HG02759 (cell line): Measurements from ENCODE around the gene SNTG2.
"Not testable (repeated sequence)": the region's sequence is repeated elsewhere in the genome, so short reads cannot be mapped to it uniquely, and the experiment has no call there.

Experiments used
- ATAC-seq: cut with Tn5 transposase; IDR thresholded peaks from one replicate; pipeline ENCODE4 v1.9.1; 2021; ENCODE audit warnings: mild to moderate bottlenecking, moderate library complexity; ENCODE audit not compliant: unreplicated experiment

The SNTG2 gene

DNA sequence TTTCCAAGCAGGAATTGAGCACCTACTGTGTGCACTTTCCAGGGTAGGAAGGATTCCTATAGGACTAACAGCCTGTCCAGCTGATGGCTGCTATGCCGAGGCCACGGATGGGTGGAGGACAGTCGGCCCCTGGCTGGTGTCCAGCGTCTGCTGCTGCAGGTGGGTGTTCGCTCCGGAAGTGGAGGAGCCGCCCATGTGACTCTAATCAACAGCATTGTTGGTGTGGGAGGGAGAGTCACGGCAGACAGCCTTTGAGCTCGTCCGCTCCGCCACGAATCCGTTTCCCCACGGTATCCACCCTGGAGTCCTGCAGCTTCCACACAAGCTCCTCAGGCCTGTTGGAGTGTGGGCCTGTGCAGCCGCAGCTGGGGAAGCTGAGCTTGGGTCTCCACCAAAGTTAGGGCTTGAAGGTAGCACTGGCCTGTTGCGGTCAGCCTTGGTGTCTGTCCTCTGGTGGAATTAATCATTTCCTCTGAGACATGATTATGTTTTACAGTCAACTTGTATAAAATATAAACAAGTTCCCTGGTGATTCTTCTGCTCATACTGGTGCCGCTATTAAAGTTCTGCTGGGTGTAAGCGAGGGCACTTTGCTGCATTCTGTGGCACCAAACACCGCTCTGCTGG is 276.7 kb downstream of the SNTG2 start:
- no peak for ATAC-seq

DNA sequence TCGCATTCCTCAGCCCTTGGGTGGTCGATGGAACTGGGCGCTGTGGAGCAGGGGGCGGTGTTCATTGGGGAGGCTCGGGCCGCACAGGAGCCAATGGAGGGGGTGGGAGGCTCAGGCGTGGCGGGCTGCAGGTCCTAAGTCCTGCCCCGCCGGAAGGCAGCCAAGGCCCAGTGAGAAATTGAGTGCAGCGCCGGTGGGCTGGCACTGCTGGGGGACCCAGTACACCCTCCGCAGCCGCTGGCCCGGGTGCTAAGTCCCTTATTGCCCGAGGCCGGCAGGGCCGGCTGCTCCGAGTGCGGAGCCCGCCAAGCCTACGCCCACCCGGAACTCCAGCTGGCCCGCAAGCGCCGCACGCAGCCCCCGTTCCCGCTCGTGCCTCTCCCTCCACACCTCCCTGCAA is 278.9 kb downstream of the SNTG2 start:
- ATAC-seq = not testable (repeated sequence)

DNA sequence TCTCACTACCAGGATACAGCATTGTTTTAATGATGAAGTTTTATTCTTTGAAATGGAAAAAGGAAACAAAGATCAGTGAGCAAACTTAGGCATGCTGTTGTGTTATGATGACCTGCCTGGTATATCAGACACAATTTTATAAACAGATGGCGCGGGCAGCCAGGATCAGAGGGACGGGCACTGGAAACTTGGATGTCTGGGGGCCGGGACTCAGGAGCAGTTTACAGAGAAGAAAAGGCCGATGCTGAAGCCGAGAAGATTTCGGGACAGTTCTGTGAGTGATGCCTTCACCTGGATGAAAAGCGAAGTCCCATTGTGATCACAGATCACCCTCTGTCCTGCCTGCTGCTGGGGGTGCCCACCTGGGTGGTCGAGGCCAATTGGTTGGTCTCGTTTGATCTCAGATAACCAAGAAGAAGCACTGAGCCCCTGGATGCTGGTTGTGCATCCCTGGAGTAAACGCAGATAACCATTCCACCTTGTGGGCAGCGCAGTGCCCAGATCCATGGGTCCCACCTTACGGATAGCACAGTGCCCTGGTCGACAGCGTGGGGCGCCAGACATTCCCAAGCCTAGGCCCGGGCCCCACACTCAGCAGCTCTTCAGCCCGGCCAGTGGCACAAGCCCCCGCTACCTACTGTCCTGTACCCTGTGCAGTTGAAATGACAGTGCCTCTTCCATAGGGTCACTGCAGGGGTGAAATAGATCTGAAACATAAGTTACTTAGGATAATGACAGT is 279.7 kb downstream of the SNTG2 start:
- ATAC-seq = no peak

DNA sequence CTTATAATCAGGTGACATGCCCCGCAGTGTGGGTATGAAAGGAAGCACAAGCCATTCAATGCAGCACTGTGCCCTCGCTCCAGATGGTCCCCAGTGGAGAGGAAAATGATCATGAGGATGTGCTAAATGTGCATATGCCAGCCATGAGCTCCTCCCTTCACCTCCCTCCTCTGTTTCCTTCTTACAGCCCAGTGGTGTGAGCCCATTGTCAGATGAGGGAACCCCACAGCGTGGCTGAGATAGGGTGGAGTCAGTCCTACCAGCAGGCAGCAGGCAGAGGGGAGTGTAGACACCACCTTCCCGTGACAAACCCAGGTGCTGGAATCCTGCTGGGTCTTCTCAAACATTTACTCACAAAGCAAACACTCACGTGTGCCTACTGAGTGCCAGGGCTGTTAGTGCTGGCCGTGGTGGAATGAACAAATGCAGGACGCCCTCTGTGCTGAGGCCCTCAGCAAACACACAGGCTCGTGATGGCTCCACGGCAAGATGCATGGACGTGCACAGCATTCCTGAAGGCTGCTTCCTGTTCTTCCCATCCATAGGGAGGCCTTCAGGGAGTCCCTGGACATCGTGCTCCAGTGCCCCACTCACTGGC is 280.9 kb downstream of the SNTG2 start:
- no peak for ATAC-seq

DNA sequence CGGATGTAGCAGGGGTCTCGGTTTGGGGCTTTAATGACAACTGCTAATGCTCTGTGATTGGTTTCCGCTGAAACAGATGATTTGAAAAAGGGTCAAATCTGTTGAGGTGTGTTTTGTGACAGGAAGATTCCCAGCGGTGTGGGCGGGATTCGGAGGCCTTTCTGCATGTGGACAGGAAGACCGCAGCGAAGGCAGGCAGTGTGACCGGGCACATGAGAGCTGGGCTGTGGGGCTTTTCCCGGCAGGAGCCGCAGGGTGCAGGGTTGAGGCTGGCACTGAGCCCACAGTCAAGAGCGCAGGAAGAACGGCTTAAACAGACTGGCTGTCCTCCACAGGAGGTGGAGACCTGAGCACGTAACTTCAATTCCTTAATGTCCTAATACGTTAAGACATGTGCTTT is 282.6 kb downstream of the SNTG2 start:
- ATAC-seq = no peak

DNA sequence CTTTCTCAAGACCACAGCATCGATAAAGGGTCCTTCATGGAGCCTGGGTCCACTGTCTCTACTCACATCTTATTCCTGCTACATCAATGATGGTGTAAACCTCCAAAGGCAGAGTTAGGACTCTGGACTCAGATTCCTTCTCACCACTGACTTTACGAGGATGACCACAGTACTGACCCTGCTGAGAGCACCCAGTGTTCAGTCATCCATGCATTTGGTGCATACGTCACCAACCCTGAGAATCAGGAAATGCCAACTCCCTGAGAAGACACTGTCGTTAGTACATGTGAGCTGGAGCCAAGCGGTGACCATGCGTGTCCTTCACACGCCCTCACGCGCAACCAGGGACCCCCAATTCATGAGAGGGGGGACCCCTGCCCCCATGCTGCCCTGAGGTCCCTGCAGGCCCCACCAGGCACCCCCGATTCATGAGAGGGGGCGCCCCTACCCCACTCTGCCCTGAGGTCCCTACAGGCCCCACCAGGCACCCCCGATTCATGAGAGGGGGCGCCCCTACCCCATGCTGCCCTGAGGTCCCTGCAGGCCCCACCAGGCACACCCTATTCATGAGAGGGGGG is 284.2 kb downstream of the SNTG2 start:
- no peak for ATAC-seq

DNA sequence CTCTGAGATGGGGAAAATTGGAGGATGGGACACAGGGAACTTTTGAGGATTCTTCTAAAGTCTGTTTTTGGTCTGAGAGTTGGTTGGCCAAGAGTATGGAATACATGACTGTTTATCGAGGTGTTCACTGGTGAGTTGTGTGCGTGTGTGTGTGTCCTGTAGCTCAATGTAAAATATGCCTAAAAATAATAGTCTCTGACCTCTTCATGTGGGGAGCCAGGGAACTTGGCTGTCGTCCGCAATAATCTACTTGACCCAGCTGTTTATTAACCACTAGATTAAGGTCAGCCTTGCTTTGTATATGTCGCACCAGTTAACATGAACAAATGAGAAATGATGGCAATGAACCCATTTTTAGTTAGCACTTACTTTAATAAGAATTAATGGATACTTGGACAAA is 285.2 kb downstream of the SNTG2 start:
- ATAC-seq = no peak

DNA sequence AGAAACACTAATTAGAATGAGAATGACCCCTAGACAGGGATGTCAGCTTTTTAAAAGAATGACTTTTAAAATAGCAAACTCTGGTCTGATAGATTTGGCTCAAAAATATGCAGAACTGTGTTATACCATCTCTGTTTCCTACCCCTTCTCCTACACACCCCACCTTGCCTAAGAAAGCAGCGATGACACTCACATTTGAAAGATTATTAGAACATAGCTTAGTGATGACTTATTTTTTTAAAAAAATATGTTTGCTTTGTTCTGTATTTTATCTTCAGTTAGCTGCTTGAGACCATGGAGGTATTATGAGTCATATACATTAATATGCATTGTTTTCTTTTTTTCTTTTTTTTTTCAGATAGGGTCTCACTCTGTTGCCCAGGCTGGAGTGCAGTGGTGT is 286.0 kb downstream of the SNTG2 start:
- no peak for ATAC-seq

DNA sequence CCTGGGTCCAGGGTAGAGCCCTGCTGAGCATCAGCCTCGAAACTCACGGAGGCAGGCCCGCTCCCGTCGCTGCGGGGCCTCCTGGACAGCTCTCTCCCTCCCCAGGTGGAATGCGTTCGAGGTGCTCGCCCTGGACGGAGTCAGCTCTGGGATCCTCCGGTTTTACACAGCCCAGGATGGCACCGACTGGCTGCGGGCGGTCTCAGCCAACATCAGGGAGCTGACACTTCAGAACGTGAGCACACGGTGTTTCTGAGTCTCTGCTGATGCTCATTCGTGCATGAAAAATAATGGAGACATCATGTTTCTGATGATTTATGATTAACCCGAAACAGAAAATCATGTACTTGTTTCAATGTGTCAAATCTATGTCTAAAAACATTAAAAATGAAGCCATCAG is 287.1 kb downstream of the SNTG2 start:
- no peak for ATAC-seq

DNA sequence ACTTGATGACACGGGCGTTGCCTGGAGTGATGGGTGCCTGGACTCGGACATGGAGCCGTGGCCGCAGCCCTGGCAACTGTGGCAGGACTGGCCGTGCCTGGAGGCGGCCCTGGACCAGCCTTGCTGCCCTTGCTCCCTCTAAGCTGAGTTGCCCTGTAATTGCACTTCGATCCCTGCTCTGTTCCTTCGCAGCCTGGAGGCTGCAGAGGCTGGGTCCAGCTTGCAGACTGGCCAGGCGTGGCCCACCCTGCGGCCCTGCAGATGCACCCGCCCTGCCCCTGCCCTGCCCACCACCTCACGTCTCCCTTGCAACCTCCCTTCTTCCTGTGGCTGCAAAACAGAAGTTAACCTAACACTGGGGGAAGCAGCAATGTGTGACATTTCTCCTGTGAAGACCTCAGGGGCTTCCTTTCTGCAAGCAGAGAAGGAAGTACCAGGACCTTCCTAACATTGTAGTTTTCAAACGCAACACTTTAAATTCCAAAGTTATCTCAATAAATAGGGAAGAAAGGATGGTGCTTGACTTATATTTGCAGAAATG is 288.0 kb downstream of the SNTG2 start:
- ATAC-seq = no peak

DNA sequence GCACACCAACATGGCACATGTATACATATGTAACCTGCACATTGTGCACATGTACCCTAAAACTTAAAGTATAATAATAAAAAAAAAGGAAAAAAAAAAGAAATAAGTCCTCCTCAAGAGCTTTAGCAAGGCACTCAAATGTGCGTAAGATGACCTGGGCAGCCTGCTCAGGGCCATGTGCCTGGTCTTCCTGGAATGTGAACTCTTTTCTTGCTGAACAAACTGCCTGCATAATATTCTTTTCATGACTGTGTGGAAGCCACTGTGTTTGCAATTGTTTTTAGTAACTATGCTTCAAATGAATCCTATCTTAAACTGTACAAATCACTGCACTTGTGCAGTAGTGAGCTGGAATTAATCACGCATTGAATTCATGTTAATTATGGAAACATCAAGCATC is 294.5 kb downstream of the SNTG2 start:
- no peak for ATAC-seq

DNA sequence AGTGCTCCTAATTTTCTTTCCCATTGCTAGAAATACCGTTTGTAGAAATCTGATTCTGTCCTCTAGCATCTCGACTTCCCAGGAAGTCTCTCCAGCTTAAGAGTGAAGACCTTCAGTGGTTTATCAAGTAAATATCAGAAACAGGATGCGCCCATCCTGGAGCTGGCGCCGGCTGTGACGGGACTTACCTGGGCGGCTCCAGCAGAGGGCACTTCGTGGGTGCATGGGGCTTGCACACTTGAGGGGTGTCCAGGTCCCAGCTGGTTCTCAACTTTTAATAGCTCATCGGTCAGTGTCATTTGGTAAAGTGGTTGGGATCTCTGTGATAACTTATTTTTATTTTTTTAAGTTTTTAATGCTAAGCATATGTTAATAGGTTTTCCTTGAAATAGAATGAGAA is 295.6 kb downstream of the SNTG2 start:
- ATAC-seq = no peak

DNA sequence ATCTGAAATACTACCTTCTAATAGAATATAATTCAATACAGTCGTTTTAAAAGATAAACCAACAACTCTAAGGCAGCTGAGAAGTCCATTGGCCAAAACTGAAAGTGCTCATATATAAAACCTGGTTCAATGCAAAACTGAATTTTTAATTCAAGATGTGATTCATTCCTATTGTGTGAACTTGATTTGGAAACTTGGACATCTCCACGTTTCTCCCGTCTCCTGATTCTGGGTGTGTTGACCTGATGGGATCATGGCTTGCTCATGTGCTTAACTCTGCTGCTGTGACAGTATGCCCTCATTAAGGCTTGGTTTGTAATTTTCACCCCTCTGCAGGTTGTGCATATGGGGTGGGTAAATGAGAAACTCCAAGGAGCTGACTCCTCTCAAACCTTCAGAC is 296.3 kb downstream of the SNTG2 start:
- no peak for ATAC-seq

DNA sequence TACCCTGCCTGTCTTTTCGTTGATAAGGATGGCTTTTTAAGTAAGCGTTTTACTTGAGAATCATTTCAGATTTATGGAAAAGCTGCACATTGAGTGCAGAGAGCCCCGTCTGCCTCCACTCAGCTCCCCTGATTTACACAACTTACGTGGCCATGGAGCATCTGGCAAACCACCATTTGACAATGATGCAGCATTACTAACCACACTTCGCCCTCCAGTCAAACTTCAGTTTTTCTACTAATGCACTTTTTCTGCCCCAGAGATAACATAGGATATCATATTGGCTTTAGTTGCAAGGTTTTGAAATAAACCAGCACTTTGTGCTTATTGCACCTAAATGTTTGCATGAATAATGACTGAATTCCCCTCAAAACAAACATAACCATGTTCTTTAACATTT is 297.5 kb downstream of the SNTG2 start:
- no peak for ATAC-seq

DNA sequence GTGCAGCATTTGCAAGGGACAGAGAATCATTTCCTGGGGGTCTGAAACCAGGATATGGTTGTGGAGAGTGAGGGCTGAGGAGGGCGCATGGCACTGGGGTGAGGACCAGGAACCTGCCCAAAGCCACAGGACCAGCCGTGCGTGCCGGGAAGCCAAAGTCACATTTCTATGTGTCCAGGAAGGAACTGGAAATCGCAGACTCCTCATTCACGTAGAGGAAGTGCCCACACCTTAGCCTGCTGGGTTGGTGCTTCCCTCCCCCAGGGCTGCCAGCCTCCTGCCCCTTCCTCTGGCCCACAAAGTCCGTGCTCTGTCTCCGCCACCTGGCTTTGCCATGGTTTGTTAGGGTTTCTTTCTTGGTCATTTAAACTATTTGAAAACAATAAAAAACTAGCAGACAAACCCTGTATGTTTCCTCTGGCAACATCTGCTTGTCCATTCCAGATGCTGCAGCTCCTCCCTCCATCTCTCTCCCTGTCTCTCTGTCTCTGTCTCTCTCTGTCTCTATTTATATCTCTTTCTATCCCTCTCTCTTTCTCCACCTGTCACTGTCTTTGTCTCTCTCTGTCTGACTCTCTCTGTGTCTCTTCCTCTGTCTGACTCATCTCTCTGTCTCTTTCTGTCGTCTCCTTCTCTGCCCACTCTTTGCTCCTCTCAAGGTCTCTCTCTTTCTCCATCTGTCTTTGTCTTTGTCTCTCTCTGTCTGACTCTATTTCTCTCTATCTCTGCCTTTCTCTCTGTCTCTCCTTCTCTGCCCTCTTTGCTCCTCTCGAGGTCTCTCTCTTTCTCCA is 299.4 kb downstream of the SNTG2 start:
- no peak for ATAC-seq

DNA sequence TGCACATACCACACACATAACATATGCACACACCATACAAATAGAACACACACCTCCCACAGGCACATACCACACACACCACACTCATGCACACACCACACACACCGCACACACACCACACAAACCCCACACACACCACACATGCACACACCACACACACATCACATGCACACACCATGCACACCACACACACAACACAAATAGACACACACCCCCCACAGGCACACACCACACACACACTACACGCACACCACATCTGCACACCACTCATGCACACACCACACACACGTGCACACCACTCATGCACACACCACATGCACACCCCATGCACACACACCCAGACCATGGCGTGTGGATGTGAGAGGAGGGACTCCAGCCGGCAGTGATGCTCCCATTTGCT is 300.9 kb downstream of the SNTG2 start:
- ATAC-seq = no peak

DNA sequence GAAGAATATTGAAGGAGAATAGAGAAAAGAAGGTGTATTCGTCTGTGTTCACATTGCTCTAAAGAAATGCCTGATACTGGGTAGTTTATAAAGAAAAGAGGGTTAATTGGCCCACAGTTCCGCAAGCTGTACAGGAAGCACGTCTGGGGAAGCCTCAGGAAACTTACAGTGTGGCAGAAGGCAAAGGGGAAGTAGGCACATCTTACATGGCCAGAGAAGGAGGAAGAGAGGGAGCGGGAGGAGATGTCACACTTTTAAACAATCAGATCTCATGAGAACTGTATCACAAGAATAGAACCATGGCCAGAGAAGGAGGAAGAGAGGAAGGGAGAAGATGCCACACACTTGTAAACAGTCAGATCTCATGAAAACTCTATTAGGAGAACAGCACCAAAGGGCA is 303.0 kb downstream of the SNTG2 start:
- no peak for ATAC-seq

DNA sequence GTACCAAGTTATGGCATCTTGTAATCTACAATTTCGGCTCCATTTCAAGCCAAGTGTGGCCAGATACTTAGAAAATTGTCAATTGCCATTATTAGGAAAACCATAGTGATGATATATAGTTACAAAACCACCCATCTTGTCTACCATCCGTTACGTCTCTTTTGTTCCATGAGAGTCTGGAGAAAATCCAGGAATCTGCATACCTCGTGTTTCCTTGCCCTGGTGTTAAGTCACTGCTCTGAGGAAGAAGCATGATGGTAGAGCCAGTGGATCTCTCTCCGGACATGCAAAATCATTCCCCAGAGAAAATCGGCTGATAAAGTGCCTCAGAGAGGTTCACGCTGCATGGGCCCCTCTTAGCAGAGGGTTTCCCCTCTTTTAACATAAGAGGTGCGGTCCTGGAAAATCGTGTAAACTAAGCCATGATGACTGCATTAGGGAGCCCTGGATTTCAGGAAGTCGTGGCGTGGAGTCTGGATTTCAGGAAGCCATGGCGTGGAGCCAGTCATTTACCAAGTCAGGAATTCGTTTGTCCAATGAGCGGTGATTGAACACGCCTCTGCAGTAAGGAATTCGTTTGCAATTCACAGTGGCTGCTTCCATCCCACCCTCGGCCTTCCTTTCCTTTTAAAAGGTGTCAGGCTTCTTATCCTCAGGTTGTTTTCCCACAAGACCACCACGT is 304.2 kb downstream of the SNTG2 start:
- ATAC-seq = no peak

DNA sequence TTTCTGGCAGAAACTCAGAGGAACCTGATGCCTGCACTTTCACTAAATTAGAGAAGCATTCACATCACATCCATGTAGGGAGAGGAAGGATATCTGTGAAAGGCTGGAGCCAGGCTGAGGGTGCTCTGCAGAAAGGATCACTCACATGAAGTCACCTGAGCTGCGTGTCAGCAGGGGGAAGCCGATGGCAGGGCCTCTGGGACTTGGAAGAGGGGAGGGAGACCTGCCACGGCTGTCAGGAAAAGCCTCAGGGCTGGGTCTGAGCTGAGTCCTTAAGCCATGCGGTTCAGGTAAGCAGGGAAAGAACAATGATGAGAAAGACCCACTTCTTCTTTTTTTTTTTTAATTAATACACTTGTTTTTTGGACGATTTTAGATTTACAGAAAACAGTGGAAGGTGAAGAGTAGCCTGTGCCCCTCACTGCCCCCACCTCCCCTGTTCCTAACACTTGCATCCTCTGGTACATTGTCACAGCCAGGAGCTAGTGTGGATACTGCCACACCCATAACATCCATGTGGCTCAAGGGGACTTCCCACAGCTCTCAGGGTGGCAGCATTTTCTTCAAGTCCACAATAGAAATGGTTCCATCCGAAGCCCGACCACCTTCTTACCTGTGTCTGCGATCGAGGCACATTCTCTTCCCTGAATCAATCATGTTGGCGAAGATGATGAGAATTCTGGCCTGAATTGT is 306.1 kb downstream of the SNTG2 start:
- ATAC-seq = no peak

DNA sequence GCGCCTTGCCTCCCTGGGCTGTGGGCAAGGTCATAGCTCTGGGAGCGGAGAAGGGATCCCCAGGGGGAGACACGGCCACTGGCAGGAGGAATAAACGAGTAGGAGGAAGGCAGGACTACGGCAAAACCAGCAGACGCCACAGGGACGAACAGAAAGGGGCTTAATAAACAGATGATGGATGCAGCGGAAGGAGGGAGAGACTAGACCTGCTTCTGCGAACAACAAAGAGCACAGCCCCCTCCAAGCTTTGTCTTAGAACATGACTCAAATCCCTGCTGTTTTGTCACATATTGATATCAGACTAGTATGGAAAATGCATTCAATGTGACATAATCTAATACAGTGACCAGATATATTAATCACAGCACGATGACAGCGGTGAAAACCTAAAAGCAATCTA is 306.7 kb downstream of the SNTG2 start:
- no peak for ATAC-seq
